Loucy (cell line): ENCODE data around the gene MUC5AC.

Experiments used
- H2AFZ ChIP-seq: fragments of 200-600 bp; sonication (generic); 2 replicates; pipeline ENCODE4 v1.6.0; 2016; ENCODE audit warnings: antibody characterized with exemption, mild to moderate bottlenecking, low read length, moderate library complexity
- H3F3A ChIP-seq: fragments of 200-600 bp; 2 replicates; pipeline ENCODE4 v1.6.0; 2016; ENCODE audit warnings: antibody characterized with exemption, low read depth, mild to moderate bottlenecking
- H3K27me3 ChIP-seq: fragments of 200-600 bp; sonication (generic); 2 replicates; pipeline ENCODE4 v1.6.1; 2014; ENCODE audit warnings: low read length, mild to moderate bottlenecking; ENCODE audit not compliant: insufficient read depth, poor library complexity, severe bottlenecking
- H3K36me3 ChIP-seq: fragments of 200-600 bp; sonication (generic); 2 replicates; pipeline ENCODE4 v1.6.1; 2016; ENCODE audit warnings: low read length; ENCODE audit not compliant: insufficient read depth
- H3K4me1 ChIP-seq: fragments of 200-600 bp; sonication (generic); 2 replicates; pipeline ENCODE4 v1.5.1; 2014; ENCODE audit warnings: low read length, mild to moderate bottlenecking; ENCODE audit not compliant: insufficient read depth, poor library complexity, severe bottlenecking
- H3K4me2 ChIP-seq: fragments of 200-600 bp; sonication (generic); 2 replicates; pipeline ENCODE4 v1.6.0; 2014; ENCODE audit warnings: antibody characterized with exemption, low read length, low read depth, mild to moderate bottlenecking; ENCODE audit not compliant: poor library complexity, severe bottlenecking
- H3K4me3 ChIP-seq: fragments of 200-600 bp; sonication (generic); 2 replicates; pipeline ENCODE4 v1.5.1; 2014; ENCODE audit warnings: low read length, mild to moderate bottlenecking, mixed read lengths; ENCODE audit not compliant: poor library complexity, severe bottlenecking
- H3K79me2 ChIP-seq: fragments of 200-600 bp; sonication (generic); 2 replicates; pipeline ENCODE4 v1.6.1; 2014; ENCODE audit warnings: low read length; ENCODE audit not compliant: insufficient read depth
- H3K9ac ChIP-seq: fragments of 200-600 bp; sonication (generic); 2 replicates; pipeline ENCODE4 v1.6.0; 2014; ENCODE audit warnings: mild to moderate bottlenecking, low read depth, low read length, moderate library complexity; ENCODE audit not compliant: poor library complexity, severe bottlenecking
- H3K9me2 ChIP-seq: fragments of 200-600 bp; sonication (generic); replicated peaks from 2 replicates; pipeline ENCODE4 v1.6.1; 2016; ENCODE audit warnings: low read depth, low read length, mixed read lengths
- H3K9me3 ChIP-seq: fragments of 200-600 bp; sonication (generic); 2 replicates; pipeline ENCODE4 v1.6.1; 2014; ENCODE audit warnings: mild to moderate bottlenecking, antibody characterized with exemption, low read length, low read depth; ENCODE audit not compliant: insufficient read depth
- H4K20me1 ChIP-seq: fragments of 200-600 bp; sonication (generic); 2 replicates; pipeline ENCODE4 v1.6.0; 2014; ENCODE audit warnings: antibody characterized with exemption, low read length, mild to moderate bottlenecking; ENCODE audit not compliant: insufficient read depth, poor library complexity, severe bottlenecking
- CTCF ChIP-seq: fragments of 200-600 bp; sonication (generic); conservative IDR thresholded peaks from 2 replicates; pipeline ENCODE4 v1.5.1; 2014; ENCODE audit warnings: mild to moderate bottlenecking, antibody characterized with exemption, low read length
- EZH2phosphoT487 ChIP-seq: fragments of 200-600 bp; IDR thresholded peaks from 2 replicates; pipeline ENCODE4 v1.6.1; 2018; ENCODE audit warnings: antibody characterized with exemption, mild to moderate bottlenecking, moderate library complexity, borderline replicate concordance

Gene MUC5AC

GRCh38 chr11:1226986-1227550, 69.3 kb downstream of the MUC5AC start:
- TF ChIP-seq EZH2phosphoT487, result no peak
- H3K9me3 ChIP-seq, result peaks cover 3% of the 10 kb centered on the region; the same call in 1 of the 2 replicates
- H3K4me3 ChIP-seq, result no peak overlapping the region
- H3F3A ChIP-seq, result no peaks in the 10 kb centered on the region
- H3K4me2 ChIP-seq, result no peak overlapping the region
- H3K4me1 ChIP-seq, result no peaks in the 10 kb centered on the region
- no peak overlapping the region for H2AFZ ChIP-seq
- no peaks in the 10 kb centered on the region for H3K79me2 ChIP-seq
- no peaks in the 10 kb centered on the region for H3K36me3 ChIP-seq
- no peaks in the 10 kb centered on the region for H4K20me1 ChIP-seq
- no peak overlapping the region for H3K9ac ChIP-seq
- no peaks in the 10 kb centered on the region for H3K27me3 ChIP-seq
- H3K9me2 ChIP-seq, result no peaks in the 10 kb centered on the region

GRCh38 chr11:1227551-1228100, 69.9 kb downstream of the MUC5AC start:
- no peaks in the 10 kb centered on the region for H3K9me2 ChIP-seq
- no peaks in the 10 kb centered on the region for H3K36me3 ChIP-seq
- no peak overlapping the region for H2AFZ ChIP-seq
- no peak overlapping the region for H3K4me2 ChIP-seq
- no peaks in the 10 kb centered on the region for H3K79me2 ChIP-seq
- H3F3A ChIP-seq, result no peaks in the 10 kb centered on the region
- H3K4me1 ChIP-seq, result no peaks in the 10 kb centered on the region
- no peak for TF ChIP-seq EZH2phosphoT487
- TF ChIP-seq CTCF, result no peak
- no peaks in the 10 kb centered on the region for H4K20me1 ChIP-seq
- peaks cover 3% of the 10 kb centered on the region; the same call in 1 of the 2 replicates for H3K9me3 ChIP-seq
- no peak overlapping the region for H3K4me3 ChIP-seq
- no peak overlapping the region for H3K9ac ChIP-seq
- no peaks in the 10 kb centered on the region for H3K27me3 ChIP-seq

GRCh38 chr11:1228101-1228821, 70.5 kb downstream of the MUC5AC start:
- Histone ChIP-seq H2AFZ (no peak overlapping the region), H3K9me2 (no peaks in the 10 kb centered on the region), H4K20me1 (no peaks in the 10 kb centered on the region), H3K4me2 (no peak overlapping the region), H3K79me2 (no peaks in the 10 kb centered on the region), H3K4me3 (no peak overlapping the region), H3F3A (no peaks in the 10 kb centered on the region), H3K36me3 (no peaks in the 10 kb centered on the region), H3K27me3 (no peaks in the 10 kb centered on the region), H3K9me3 (peaks cover 3% of the 10 kb centered on the region; the same call in 1 of the 2 replicates), H3K9ac (no peak overlapping the region), H3K4me1 (no peaks in the 10 kb centered on the region)
- no peak for TF ChIP-seq EZH2phosphoT487
- no peak for TF ChIP-seq CTCF
